ENCODE results near the gene TMEM208. TPM values are rescaled to one million over a fixed set of nuclear protein-coding genes. Genes with fewer than 3 reads are reported as not detected.

Gene TMEM208
- polyA plus RNA-seq, 2 of the 4 experiments (the other 2 are of a cell fraction), result 73.5 to 114 TPM

- TF ChIP-seq SMC3 (IDR thresholded peaks at IDR 0.05), result peak; percentile 68
- no peak for TF ChIP-seq PHF8 (IDR thresholded peaks at IDR 0.05; ENCODE audit: borderline replicate concordance, low read depth)
- TF ChIP-seq CTCF (IDR thresholded peaks at IDR 0.05), result peak; percentile 58
- TF ChIP-seq RAD21 (conservative IDR thresholded peaks at IDR 0.05 in 1 of 2, IDR thresholded peaks at IDR 0.05 in 1 of 2), result peak; percentile 69 to 77
- Histone ChIP-seq H3K4me2 (no peak overlapping the region), H3K4me1 (no peaks in the 10 kb centered on the region), H3K9me3 (no peaks in the 10 kb centered on the region), H3K4me3 (no peak overlapping the region), H3K27ac (no peak overlapping the region)
- DNase-seq (ENCODE audit: low read depth in 1 of 2, low spot score in 1 of 2), result peak in 1 of 2 experiments; percentile 61
- ChIA-PET CTCF (interaction anchor here (0.5 to 4.5 kb wide), 30 partner anchors 9 to 288 kb away, joined by 3 to 36 read pairs (median 5); partner anchors contain the start of genes FHOD1, KCTD19, LRRC36 and SLC9A5), POLR2A (interaction anchor here (1.0 to 1.7 kb wide), 4 partner anchors 9 to 79 kb away, joined by 3 to 13 read pairs (median 4); no protein-coding TSS in a partner anchor)
- ATAC-seq, result peak; percentile 48 to 75; a peak in 4 of 6 replicates
- WGBS (ENCODE audit: missing lambda C conversion rate), result 73% methylated on average over 4 of the region's 4 CpGs
- FAIRE-seq, result no peak
Measured at GRCh38 chr16:67260426-67261063, 33.6 kb downstream of the TMEM208 start.

DNA sequence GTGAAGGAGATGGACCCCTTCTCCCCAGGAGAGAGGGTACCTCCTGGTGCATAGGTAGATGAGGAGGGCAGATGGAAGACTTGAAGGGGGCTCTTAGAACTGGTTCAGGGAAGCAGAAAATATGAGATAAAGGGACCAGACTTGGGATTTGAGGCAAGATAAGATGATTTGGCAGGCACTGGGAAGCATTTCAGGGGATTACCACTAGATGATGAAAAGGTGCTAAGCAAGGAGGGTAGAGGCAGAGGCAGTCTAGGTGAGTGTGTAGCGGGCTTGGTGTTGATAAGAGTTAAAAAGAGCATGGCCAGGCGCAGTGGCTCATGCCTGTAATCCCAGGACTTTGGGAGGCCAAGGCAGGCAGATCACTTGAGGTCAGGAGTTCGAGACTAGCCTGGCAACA is 36.3 kb downstream of the TMEM208 start:
- DNase-seq (ENCODE audit: low read depth in 1 of 2, low spot score in 1 of 2) (no peak), ATAC-seq (no peak), FAIRE-seq (no peak)
- Histone ChIP-seq H3K4me3 (no peak overlapping the region), H3K9me3 (no peaks in the 10 kb centered on the region), H3K4me1 (peaks cover 3% of the 10 kb centered on the region), H3K27ac (no peak overlapping the region), H3K4me2 (no peak overlapping the region)
- TF ChIP-seq ZNF302 (CRISPR knock-in tag; IDR thresholded peaks at IDR 0.05) (no peak), EP300 (IDR thresholded peaks at IDR 0.05) (no peak), TFCP2L1 (CRISPR knock-in tag; IDR thresholded peaks at IDR 0.05) (no peak), POLR2AphosphoS2 (conservative IDR thresholded peaks at IDR 0.05; ENCODE audit: low read length) (no peak), CBX2 (IDR thresholded peaks at IDR 0.05; ENCODE audit: borderline replicate concordance, low read depth) (no peak), CHD4 (IDR thresholded peaks at IDR 0.05; ENCODE audit: borderline replicate concordance) (no peak)
- ChIA-PET POLR2A (interaction anchor here (0.6 kb wide), 1 partner anchor 27 kb away, joined by 3 read pairs; no protein-coding TSS in a partner anchor), CTCF (interaction anchor here (0.8 to 4.8 kb wide), 5 partner anchors 8 to 64 kb away, joined by 5 to 26 read pairs (median 9); partner anchors contain the start of genes FHOD1, KCTD19, LRRC36 and PLEKHG4)
- 75% methylated on average over 3 of the region's 3 CpGs for WGBS (ENCODE audit: missing lambda C conversion rate)

DNA sequence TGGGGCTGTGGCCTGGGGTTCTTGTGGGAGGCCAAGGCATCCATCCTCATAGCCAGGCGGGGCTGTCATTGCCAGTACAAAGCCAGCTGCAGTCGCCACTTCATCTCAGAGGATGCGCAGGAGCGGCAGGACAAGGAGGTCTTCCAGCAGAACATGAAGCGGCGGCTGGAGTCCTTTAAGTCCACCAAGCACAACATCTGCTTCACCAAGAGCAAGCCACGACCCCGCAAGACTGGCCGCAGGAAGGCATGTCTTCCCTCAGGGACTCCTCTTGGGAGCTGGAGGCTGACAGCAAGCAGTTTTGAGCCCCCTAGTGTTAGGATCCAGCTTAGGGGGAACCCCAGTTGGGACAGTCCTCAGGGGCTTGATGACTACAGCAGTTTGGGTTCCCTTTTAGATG is 37.3 kb downstream of the TMEM208 start:
- 0 out of 5 replicates have a peak, but pooled peaks of 1 of the 2 experiments have one; percentile 20 for TF ChIP-seq RAD21 (conservative IDR thresholded peaks at IDR 0.05 in 1 of 2, IDR thresholded peaks at IDR 0.05 in 1 of 2)
- no peak for TF ChIP-seq EHF (CRISPR knock-in tag; IDR thresholded peaks at IDR 0.05)
- no peak for TF ChIP-seq FOXS1 (CRISPR knock-in tag; IDR thresholded peaks at IDR 0.05)
- H3K4me2 ChIP-seq, result no peak overlapping the region
- ChIA-PET POLR2A (no interaction called here), CTCF (interaction anchor here (0.8 to 4.8 kb wide), 7 partner anchors 9 to 163 kb away, joined by 4 to 26 read pairs (median 7); partner anchors contain the start of genes FHOD1, PLEKHG4 and ZDHHC1)
- no peaks in the 10 kb centered on the region for H3K9me3 ChIP-seq
- FAIRE-seq, result no peak
- DNase-seq (ENCODE audit: low read depth in 1 of 2, low spot score in 1 of 2), result no peak
- no peak overlapping the region for H3K27ac ChIP-seq
- H3K4me1 ChIP-seq, result peaks cover 12% of the 10 kb centered on the region
- 93% methylated on average over 9 of the region's 9 CpGs for WGBS (ENCODE audit: missing lambda C conversion rate)
- peak; percentile 42 to 51; a peak in 3 of 6 replicates for ATAC-seq
- no peak overlapping the region for H3K4me3 ChIP-seq

- Histone ChIP-seq H3K4me3 (no peak overlapping the region), H3K4me1 (peaks cover 12% of the 10 kb centered on the region), H3K9me3 (no peaks in the 10 kb centered on the region), H3K27ac (no peak overlapping the region), H3K4me2 (no peak overlapping the region)
- ChIA-PET CTCF (interaction anchor here (0.8 to 4.8 kb wide), 8 partner anchors 9 to 163 kb away, joined by 4 to 26 read pairs (median 6); partner anchors contain the start of genes FHOD1, PLEKHG4 and ZDHHC1), POLR2A (interaction anchor here (1.1 kb wide), 1 partner anchor 38 kb away, joined by 3 read pairs; the partner anchor contains the start of gene TMEM208)
- FAIRE-seq (no peak), DNase-seq (ENCODE audit: low read depth in 1 of 2, low spot score in 1 of 2) (no peak), ATAC-seq (no peak)
- WGBS (ENCODE audit: missing lambda C conversion rate), result 87% methylated on average over 5 of the region's 5 CpGs
- TF ChIP-seq ESRRA (IDR thresholded peaks at IDR 0.05; ENCODE audit: borderline replicate concordance, low read length), result no peak
- TF ChIP-seq FOSB (CRISPR knock-in tag; IDR thresholded peaks at IDR 0.05), result no peak
- no peak for TF ChIP-seq JUNB (IDR thresholded peaks at IDR 0.05)
- no peak for TF ChIP-seq NPAS2 (CRISPR knock-in tag; IDR thresholded peaks at IDR 0.05; ENCODE audit: borderline replicate concordance)
- TF ChIP-seq, protein P1, sequence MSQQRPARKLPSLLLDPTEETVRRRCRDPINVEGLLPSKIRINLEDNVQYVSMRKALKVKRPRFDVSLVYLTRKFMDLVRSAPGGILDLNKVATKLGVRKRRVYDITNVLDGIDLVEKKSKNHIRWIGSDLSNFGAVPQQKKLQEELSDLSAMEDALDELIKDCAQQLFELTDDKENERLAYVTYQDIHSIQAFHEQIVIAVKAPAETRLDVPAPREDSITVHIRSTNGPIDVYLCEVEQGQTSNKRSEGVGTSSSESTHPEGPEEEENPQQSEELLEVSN (IDR thresholded peaks at IDR 0.05; ENCODE audit: borderline replicate concordance, low read depth), result no peak
- no peak for TF ChIP-seq NR3C1 (IDR thresholded peaks at IDR 0.05)
- TF ChIP-seq RARB (CRISPR knock-in tag; IDR thresholded peaks at IDR 0.05), result no peak
- TF ChIP-seq CHD4 (IDR thresholded peaks at IDR 0.05; ENCODE audit: borderline replicate concordance), result no peak
- no peak for TF ChIP-seq POLR2A (IDR thresholded peaks at IDR 0.05; ENCODE audit: low read length)
- TF ChIP-seq FOSL2 (IDR thresholded peaks at IDR 0.05), result no peak
- TF ChIP-seq FOSL2 (CRISPR knock-in tag; IDR thresholded peaks at IDR 0.05), result no peak
- TF ChIP-seq ZFP36 (IDR thresholded peaks at IDR 0.05; ENCODE audit: borderline replicate concordance, partially characterized antibody), result no peak
- TF ChIP-seq EHF (CRISPR knock-in tag; IDR thresholded peaks at IDR 0.05), result no peak
- no peak for TF ChIP-seq RAD21 (conservative IDR thresholded peaks at IDR 0.05 in 1 of 2, IDR thresholded peaks at IDR 0.05 in 1 of 2)
- TF ChIP-seq, protein P2, sequence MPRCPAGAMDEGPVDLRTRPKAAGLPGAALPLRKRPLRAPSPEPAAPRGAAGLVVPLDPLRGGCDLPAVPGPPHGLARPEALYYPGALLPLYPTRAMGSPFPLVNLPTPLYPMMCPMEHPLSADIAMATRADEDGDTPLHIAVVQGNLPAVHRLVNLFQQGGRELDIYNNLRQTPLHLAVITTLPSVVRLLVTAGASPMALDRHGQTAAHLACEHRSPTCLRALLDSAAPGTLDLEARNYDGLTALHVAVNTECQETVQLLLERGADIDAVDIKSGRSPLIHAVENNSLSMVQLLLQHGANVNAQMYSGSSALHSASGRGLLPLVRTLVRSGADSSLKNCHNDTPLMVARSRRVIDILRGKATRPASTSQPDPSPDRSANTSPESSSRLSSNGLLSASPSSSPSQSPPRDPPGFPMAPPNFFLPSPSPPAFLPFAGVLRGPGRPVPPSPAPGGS (IDR thresholded peaks at IDR 0.05), result no peak
- no peak for TF ChIP-seq HOXA7 (CRISPR knock-in tag; IDR thresholded peaks at IDR 0.05)
- no peak for TF ChIP-seq MYC (IDR thresholded peaks at IDR 0.05; ENCODE audit: borderline replicate concordance, low read length)
- TF ChIP-seq RNF2 (IDR thresholded peaks at IDR 0.05; ENCODE audit: borderline replicate concordance, low read depth), result no peak
Measured at GRCh38 chr16:67264866-67265265, 37.9 kb downstream of the TMEM208 start.

All from A549 (cell line).